IPS DF 19.7 (cell line): ENCODE measurements around the gene SLC35F3.
"Not testable (repeated sequence)": the region's sequence is repeated elsewhere in the genome, so short reads cannot be mapped to it uniquely, and the experiment has no call there.

Source experiments
- DNase-seq: peaks from one replicate; pipeline ENCODE4 v3.0.0-alpha.2; 2013; ENCODE audit warnings: low read depth, low spot score

Gene SLC35F3

GRCh38 chr1:234106032-234106431, 201.6 kb downstream of the SLC35F3 start:
- DNase-seq, result no peak

- DNase-seq, result no peak
Observed at GRCh38 chr1:234107416-234108021, 203.0 kb downstream of the SLC35F3 start.

- DNase-seq, result no peak
Observed at GRCh38 chr1:234108921-234109320, 204.4 kb downstream of the SLC35F3 start.

- no peak for DNase-seq
Observed at GRCh38 chr1:234109840-234110239, 205.4 kb downstream of the SLC35F3 start.

GRCh38 chr1:234111458-234112142, 207.1 kb downstream of the SLC35F3 start:
- peak; percentile 80 for DNase-seq

- DNase-seq, result no peak
Observed at GRCh38 chr1:234114648-234115307, 210.3 kb downstream of the SLC35F3 start.

- no peak for DNase-seq
Observed at GRCh38 chr1:234118911-234119310, 214.4 kb downstream of the SLC35F3 start.

GRCh38 chr1:234119431-234119830, 215.0 kb downstream of the SLC35F3 start:
- no peak for DNase-seq

GRCh38 chr1:234120327-234120944, 216.0 kb downstream of the SLC35F3 start:
- DNase-seq, result no peak

GRCh38 chr1:234121659-234122058, 217.2 kb downstream of the SLC35F3 start:
- not testable (repeated sequence) for DNase-seq

GRCh38 chr1:234122571-234122970, 218.1 kb downstream of the SLC35F3 start:
- not testable (repeated sequence) for DNase-seq

- no peak for DNase-seq
Observed at GRCh38 chr1:234123867-234124266, 219.4 kb downstream of the SLC35F3 start.

GRCh38 chr1:234125283-234125682, 220.8 kb downstream of the SLC35F3 start:
- peak; percentile 70 for DNase-seq

- DNase-seq, result no peak
Observed at GRCh38 chr1:234125714-234126113, 221.2 kb downstream of the SLC35F3 start.

GRCh38 chr1:234127026-234127671, 222.7 kb downstream of the SLC35F3 start:
- DNase-seq, result no peak

- no peak for DNase-seq
Observed at GRCh38 chr1:234132795-234133194, 228.3 kb downstream of the SLC35F3 start.

GRCh38 chr1:234134878-234135277, 230.4 kb downstream of the SLC35F3 start:
- no peak for DNase-seq

- DNase-seq, result no peak
Observed at GRCh38 chr1:234135501-234135900, 231.0 kb downstream of the SLC35F3 start.

- no peak for DNase-seq
Observed at GRCh38 chr1:234136073-234136472, 231.6 kb downstream of the SLC35F3 start.

GRCh38 chr1:234139966-234140365, 235.5 kb downstream of the SLC35F3 start:
- no peak for DNase-seq

GRCh38 chr1:234140388-234140787, 235.9 kb downstream of the SLC35F3 start:
- no peak for DNase-seq

GRCh38 chr1:234141006-234141405, 236.5 kb downstream of the SLC35F3 start:
- DNase-seq, result no peak
